DMS 273 (cell line): Measurements from ENCODE around the gene PRSS2.

ENCODE experiments used
- DNase-seq: peaks from one replicate; lab custom pipeline; 2025; ENCODE audit not compliant: unreplicated experiment; lab: John Stamatoyannopoulos, UW

PRSS2 gene

GRCh38 chr7:142800699-142801260, 30.0 kb downstream of the PRSS2 start:
- no peak for DNase-seq

DNA sequence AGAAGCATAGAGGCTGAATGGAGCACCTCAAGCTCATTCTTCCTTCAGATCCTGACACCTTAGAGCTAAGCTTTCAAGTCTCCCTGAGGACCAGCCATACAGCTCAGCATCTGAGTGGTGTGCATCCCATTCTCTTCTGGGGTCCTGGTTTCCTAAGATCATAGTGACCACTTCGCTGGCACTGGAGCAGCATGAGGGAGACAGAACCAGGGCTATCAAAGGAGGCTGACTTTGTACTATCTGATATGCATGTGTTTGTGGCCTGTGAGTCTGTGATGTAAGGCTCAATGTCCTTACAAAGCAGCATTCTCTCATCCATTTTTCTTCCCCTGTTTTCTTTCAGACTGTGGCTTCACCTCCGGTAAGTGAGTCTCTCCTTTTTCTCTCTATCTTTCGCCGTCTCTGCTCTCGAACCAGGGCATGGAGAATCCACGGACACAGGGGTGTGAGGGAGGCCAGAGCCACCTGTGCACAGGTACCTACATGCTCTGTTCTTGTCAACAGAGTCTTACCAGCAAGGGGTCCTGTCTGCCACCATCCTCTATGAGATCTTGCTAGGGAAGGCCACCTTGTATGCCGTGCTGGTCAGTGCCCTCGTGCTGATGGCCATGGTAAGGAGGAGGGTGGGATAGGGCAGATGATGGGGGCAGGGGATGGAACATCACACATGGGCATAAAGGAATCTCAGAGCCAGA, 31.0 kb downstream of the PRSS2 start:
- no peak for DNase-seq

- DNase-seq: no peak
Measured at GRCh38 chr7:142802301-142802700, 31.5 kb downstream of the PRSS2 start.

- DNase-seq: no peak
Measured at GRCh38 chr7:142803901-142804300, 33.1 kb downstream of the PRSS2 start.

GRCh38 chr7:142804728-142805207, 34.0 kb downstream of the PRSS2 start:
- no peak for DNase-seq

- DNase-seq: no peak
Measured at GRCh38 chr7:142805350-142806021, 34.7 kb downstream of the PRSS2 start.

- DNase-seq: no peak
Measured at GRCh38 chr7:142806022-142806356, 35.2 kb downstream of the PRSS2 start.

DNA sequence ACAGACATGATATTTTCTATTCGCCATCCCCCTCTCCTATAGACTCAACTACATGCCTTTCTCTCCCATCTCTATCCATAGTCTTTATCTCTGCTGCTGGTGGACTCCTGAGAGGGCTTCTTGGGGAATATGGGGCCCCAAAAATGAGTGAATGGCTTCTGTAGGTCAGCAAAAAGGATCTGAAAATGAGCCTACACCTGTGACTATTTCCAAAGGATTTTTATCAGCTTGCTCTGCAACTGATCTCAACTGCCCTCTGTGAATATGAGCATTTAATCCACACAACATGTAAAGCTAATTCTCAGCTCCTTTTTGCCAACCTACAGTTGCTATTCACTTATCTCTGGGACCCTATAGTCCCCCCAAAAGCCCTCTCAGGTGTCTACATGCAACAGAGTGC, 36.2 kb downstream of the PRSS2 start:
- DNase-seq: no peak

DNA sequence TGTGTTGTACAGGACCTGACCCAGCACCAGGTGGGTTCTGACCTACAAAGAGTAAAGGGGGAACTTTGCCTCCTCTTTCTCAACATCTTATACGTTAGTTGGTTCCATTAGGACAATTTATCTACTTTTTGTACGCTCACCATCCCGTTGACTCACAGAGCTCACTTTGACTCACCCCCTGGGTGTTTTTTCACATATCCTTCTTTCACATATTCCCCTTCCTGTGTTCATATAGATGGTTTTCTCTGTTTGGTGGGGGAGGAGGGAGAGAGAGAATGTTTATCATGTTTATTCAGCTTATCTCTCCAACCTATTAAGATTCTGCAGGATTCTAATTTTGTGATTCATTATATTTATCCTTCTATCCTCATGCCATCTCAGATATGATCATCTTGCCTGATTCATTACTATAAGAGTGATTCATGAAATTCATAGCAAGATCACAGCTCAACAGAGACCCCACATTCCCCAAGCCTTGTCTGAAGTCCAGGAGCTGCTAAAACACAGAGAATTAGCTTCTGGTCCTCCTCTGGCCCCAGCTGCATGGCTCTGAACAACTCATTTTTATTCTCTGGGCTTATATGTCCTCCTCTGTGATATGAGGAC, 37.2 kb downstream of the PRSS2 start:
- no peak for DNase-seq

GRCh38 chr7:142808461-142808801, 37.7 kb downstream of the PRSS2 start:
- DNase-seq: no peak

GRCh38 chr7:142808802-142809583, 38.2 kb downstream of the PRSS2 start:
- DNase-seq: no peak

- no peak for DNase-seq
Measured at GRCh38 chr7:142809671-142810070, 38.9 kb downstream of the PRSS2 start.

DNA sequence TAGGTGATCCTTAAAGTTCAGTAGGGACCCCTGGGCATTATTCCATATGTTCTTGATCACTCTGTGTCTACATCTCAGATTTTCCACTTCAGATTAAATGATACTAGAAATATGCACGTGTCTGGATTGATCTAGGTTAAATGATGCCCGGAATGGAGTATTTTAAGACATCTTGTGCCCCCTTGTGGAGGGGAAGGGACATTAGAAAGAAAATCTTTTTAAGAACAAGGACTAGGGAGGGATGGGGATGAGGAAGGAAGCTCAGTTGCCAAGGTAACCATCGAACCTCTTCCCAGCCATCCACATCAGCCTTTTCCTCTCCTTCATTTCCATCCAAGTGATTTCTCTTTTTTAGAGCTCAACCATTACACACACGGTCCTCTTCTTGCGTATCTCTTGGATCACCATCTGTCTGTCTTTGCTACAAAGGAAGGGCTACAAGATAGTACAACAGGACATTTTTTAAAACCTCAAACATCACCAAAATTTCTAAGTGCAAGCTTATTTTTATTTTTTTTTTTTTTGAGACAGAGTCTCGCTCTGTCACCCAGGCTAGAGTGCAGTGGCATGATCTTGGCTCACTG, 40.5 kb downstream of the PRSS2 start:
- DNase-seq: peak; percentile 70

DNA sequence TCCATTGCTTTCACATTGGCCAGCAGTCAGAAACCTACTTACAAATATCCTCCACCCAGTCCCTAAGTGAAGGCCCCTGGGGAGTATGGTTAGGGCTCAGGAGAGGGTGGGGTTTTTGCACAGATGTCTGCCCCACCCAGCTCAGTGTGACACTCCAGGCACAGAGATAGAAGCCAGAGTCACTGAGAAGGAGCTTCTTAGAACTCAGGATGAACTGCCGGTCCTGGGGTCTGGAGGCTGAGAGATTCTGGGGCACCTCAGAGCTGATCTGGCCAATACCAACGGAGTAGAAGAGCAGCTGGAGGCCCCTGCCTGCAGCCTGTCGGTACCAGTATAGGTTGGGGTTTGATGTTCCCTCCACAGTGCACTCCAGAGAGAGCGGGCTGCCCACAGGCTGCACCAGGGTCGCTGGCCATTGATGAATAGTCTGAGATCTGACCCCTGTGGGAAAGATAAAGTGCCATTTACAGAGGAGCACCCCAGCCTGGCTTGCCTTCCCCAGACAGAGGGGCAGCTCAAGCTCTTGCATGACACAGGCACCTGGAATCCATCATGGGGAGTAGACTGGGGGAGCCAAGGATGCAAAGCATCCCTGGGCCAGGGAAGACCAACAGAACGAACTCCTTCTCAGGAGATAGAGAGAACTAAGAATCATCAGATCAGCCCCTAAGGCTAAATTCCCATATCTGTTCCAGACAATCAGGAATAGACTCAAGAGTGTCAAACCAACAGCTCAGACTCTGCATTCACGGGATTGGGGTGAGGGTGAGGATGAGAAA, 41.9 kb downstream of the PRSS2 start:
- DNase-seq: no peak

DNA sequence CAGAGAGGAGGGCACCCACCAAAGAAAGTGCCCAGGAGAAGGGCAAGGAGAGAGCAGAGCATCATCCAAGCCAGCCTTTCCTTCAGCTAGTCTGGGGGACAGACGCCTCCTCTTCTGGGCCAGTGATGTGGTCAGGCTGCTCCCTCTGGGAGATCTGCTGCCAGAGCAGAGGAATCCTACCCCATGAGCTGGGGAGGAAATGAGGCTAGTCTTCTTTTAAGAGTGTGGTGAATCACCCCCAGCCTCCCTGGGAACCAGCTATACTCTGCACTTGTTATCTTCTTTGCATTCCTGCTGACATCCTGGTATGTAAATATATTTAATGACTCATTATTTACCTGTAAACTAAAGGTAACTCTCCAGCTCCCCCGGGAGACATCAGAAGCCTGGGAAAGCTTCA, 42.5 kb downstream of the PRSS2 start:
- no peak for DNase-seq

DNA sequence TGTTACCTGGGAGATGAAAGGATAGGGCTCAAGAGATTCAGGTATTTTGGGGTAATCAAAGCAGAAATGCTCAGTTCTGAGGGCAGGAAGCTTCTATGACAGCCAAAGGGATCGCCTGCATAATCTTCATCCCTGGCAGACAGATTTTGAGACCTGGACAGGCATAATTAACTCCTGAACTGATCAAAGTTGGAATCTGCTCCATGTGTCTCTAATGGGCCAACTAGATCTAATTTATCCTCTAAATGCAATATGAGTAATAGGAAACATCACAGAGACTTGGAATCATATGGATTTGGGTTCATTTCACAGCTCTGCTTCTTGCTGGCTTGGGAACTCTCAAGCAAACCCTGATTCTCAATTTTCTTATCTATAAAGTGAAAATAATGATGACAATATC, 42.9 kb downstream of the PRSS2 start:
- DNase-seq: no peak

GRCh38 chr7:142814451-142814850, 43.7 kb downstream of the PRSS2 start:
- DNase-seq: no peak

DNA sequence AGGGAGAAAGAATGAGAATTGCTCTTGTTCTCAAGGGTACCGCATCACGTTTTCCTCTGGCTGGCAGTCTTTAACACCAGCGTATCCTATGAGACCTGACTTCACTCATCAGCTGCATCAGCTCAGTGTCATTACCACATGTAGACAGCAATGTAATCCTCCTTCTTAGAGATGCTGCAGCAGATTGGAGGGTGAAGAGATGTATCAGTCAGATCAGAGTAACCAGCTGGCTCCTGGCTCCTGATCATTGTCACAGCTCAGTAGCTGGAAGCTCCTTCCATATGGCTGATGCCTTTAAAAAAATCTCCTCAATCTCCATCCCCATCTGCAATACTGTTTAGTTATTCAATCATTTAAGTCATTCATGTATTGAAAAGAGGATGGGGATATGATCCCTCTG, 44.4 kb downstream of the PRSS2 start:
- no peak for DNase-seq

DNA sequence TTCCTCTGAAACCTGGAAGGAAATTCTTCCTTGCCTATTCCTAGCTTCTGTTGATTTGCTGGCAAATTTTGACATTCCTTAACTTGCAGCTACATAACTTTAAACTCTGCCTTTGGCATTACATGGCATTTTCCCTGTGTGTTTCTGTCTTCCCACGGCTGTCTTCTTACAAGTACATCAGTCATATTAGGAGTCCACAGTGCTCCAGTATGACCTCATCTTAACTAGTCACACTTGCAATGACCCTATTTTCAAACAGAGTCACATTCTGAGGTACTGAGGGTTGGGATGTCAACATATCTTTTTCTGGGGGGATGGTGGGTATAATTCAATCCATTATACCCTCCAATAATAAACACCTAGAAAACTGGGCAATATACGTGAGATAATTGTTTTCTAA, 46.7 kb downstream of the PRSS2 start:
- no peak for DNase-seq

DNA sequence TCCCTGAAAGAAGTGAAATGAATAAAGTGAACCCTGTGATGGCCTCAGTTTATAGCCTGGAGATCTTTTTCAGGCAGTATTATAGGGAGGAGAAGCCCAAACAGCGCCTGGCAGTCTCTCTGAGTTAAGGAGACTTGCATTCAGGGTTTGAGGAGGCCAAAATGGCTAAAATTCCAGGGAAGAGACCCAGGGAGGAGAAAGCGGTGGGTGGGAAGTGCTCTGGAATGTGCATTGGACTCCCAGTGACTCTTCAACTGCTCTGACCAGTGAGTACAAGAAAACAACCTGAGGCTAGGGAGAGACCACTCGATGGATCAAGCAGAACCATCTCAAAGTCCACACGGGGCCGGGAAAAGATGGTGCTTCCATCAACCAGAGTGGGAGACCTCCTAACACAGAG, 48.8 kb downstream of the PRSS2 start:
- DNase-seq: no peak
